Cardiac muscle cell (in vitro differentiated cells and primary cell): ENCODE measurements around the gene GALNT2. TPM values are rescaled to one million over a fixed set of nuclear protein-coding genes. Genes with fewer than 3 reads are reported as not detected.
A peak's percentile ranks its signal among the peaks of the same experiment; 100 is the strongest.

Experiments used
- DNase-seq, 2 donors: peaks; one replicate each; pipeline versions ENCODE4 v3.0.0 to v3.0.0-alpha.2; 2010 to 2017; ENCODE audit warnings: low read depth in 1 of 2, low spot score in 1 of 2
- H3K27ac ChIP-seq: fragments of 200-600 bp; sonication (generic); 2 replicates; pipeline ENCODE4 v1.5.1; 2016
- H3K27me3 ChIP-seq: fragments of 200-600 bp; sonication (generic); 2 replicates; pipeline ENCODE4 v1.6.0; 2016; ENCODE audit warnings: control low read depth
- H3K36me3 ChIP-seq: fragments of 200-600 bp; sonication (generic); 2 replicates; pipeline ENCODE4 v1.5.1; 2016; ENCODE audit warnings: control low read depth
- H3K4me1 ChIP-seq: fragments of 200-600 bp; sonication (generic); 2 replicates; pipeline ENCODE4 v1.8.1; 2017; ENCODE audit warnings: low read depth, mild to moderate bottlenecking, mixed run types
- H3K4me3 ChIP-seq: fragments of 200-600 bp; sonication (generic); 2 replicates; pipeline ENCODE4 v1.5.1; 2016; ENCODE audit warnings: mild to moderate bottlenecking
- H3K9me3 ChIP-seq: fragments of 200-600 bp; sonication (generic); 2 replicates; pipeline ENCODE4 v1.5.1; 2017; ENCODE audit warnings: low read depth, mild to moderate bottlenecking, control low read depth
- CTCF ChIP-seq: IDR thresholded peaks from 2 replicates; pipeline ENCODE4 v1.5.1; 2012; ENCODE audit warnings: low read depth, mild to moderate bottlenecking, low read length
- polyA plus RNA-seq: library from polyadenylated mRNA; unstranded; fragments of >200 nt; fragmentation: Nextera tagmentation; extraction: Ambion mirVana; gene quantifications from 2 replicates; pipeline ENCODE4 v1.2.1, GENCODE V29; 2016
- total RNA-seq: library from RNA; depleted of rRNA; stranded (reverse); fragments of >200 nt; gene quantifications from 2 replicates; pipeline ENCODE4 v1.2.3, GENCODE V29; 2016

GALNT2 gene
- total and polyA plus RNA-seq, 2 experiments from 2014 or later, result 71.4 to 92.1 TPM

- no peak for TF ChIP-seq CTCF
- no peak overlapping the region for H3K27ac ChIP-seq
- DNase-seq, result no peak
- peaks cover 21% of the 10 kb centered on the region for H3K4me1 ChIP-seq
- H3K9me3 ChIP-seq, result no peaks in the 10 kb centered on the region
- H3K27me3 ChIP-seq, result no peaks in the 10 kb centered on the region
- H3K4me3 ChIP-seq, result no peak overlapping the region
- H3K36me3 ChIP-seq, result no peaks in the 10 kb centered on the region
Measured at GRCh38 chr1:230086151-230086550, 19.1 kb downstream of the GALNT2 start.

- no peaks in the 10 kb centered on the region for H3K9me3 ChIP-seq
- peaks cover 21% of the 10 kb centered on the region for H3K4me1 ChIP-seq
- no peaks in the 10 kb centered on the region for H3K27me3 ChIP-seq
- no peak overlapping the region for H3K4me3 ChIP-seq
- H3K27ac ChIP-seq, result no peak overlapping the region
- no peaks in the 10 kb centered on the region for H3K36me3 ChIP-seq
- no peak for TF ChIP-seq CTCF
- no peak for DNase-seq
Measured at GRCh38 chr1:230087028-230087716, 20.1 kb downstream of the GALNT2 start.

GRCh38 chr1:230087717-230088105 lies 20.7 kb downstream of the GALNT2 start:
- H3K27me3 ChIP-seq, result no peaks in the 10 kb centered on the region
- no peaks in the 10 kb centered on the region for H3K9me3 ChIP-seq
- H3K27ac ChIP-seq, result no peak overlapping the region
- no peak for DNase-seq
- TF ChIP-seq CTCF, result no peak
- peaks cover 21% of the 10 kb centered on the region for H3K4me1 ChIP-seq
- H3K4me3 ChIP-seq, result no peak overlapping the region
- no peaks in the 10 kb centered on the region for H3K36me3 ChIP-seq

GRCh38 chr1:230090194-230090711 lies 23.2 kb downstream of the GALNT2 start:
- no peak for TF ChIP-seq CTCF
- Histone ChIP-seq H3K4me3 (no peak overlapping the region), H3K27ac (no peak overlapping the region), H3K27me3 (no peaks in the 10 kb centered on the region), H3K4me1 (peaks cover 18% of the 10 kb centered on the region), H3K9me3 (no peaks in the 10 kb centered on the region), H3K36me3 (no peaks in the 10 kb centered on the region)
- peak in 1 of 2 donors; percentile 82 for DNase-seq

GRCh38 chr1:230091473-230092231 lies 24.6 kb downstream of the GALNT2 start:
- Histone ChIP-seq H3K4me3 (no peak overlapping the region), H3K4me1 (peaks cover 4% of the 10 kb centered on the region), H3K36me3 (no peaks in the 10 kb centered on the region), H3K27ac (no peak overlapping the region), H3K27me3 (no peaks in the 10 kb centered on the region), H3K9me3 (no peaks in the 10 kb centered on the region)
- no peak for DNase-seq
- TF ChIP-seq CTCF, result no peak
